Duodenal mucosa (tissue), 2 donors: ENCODE data around the gene LRRC37A2.
"Not testable (repeated sequence)": the region's sequence is repeated elsewhere in the genome, so short reads cannot be mapped to it uniquely, and the experiment has no call there.

Experiments
- H3K27ac ChIP-seq: one replicate; pipeline ENCODE4 v1.7.0; 2013; ENCODE audit warnings: low read depth, low read length
- H3K27me3 ChIP-seq, 2 donors: one replicate each; pipeline ENCODE4 v1.7.0; 2013; ENCODE audit warnings: low read length in 2 of 2, control low read depth in 1 of 2; ENCODE audit not compliant: insufficient read depth in 2 of 2, control insufficient read depth in 1 of 2
- H3K36me3 ChIP-seq, 2 donors: one replicate each; pipeline ENCODE4 v1.7.0; 2013; ENCODE audit warnings: low read length in 2 of 2, control low read depth in 1 of 2; ENCODE audit not compliant: insufficient read depth in 2 of 2, control insufficient read depth in 1 of 2
- H3K4me1 ChIP-seq, 2 donors: one replicate each; pipeline ENCODE4 v1.7.0; 2013; ENCODE audit warnings: low read length in 2 of 2, control low read depth in 1 of 2; ENCODE audit not compliant: insufficient read depth in 2 of 2, control insufficient read depth in 1 of 2
- H3K4me3 ChIP-seq, 2 donors: one replicate each; pipeline ENCODE4 v1.7.0; 2013; ENCODE audit warnings: low read length in 2 of 2, low read depth in 1 of 2
- H3K9ac ChIP-seq, 2 donors: one replicate each; pipeline ENCODE4 v1.7.0; 2013; ENCODE audit warnings: low read length in 2 of 2, low read depth in 1 of 2
- H3K9me3 ChIP-seq, 2 donors: one replicate each; pipeline ENCODE4 v1.7.0; 2013; ENCODE audit warnings: low read length in 2 of 2, control low read depth in 1 of 2; ENCODE audit not compliant: control insufficient read depth in 1 of 2

LRRC37A2 gene

GRCh38 chr17:46512168-46512567 is at the start of gene LRRC37A2:
TSS of gene LRRC37A2 (plus strand) at chr17:46512468. CDS start at chr17:46512713, 245 bp downstream.
- H3K9ac ChIP-seq, H3K36me3 ChIP-seq, H3K4me3 ChIP-seq, H3K27me3 ChIP-seq, H3K9me3 ChIP-seq, H3K4me1 ChIP-seq, H3K27ac ChIP-seq: not testable (repeated sequence)

GRCh38 chr17:46467618-46468017 is 44.6 kb upstream of the LRRC37A2 start:
- not testable (repeated sequence) for H3K27ac ChIP-seq, H3K36me3 ChIP-seq, H3K27me3 ChIP-seq, H3K4me1 ChIP-seq, H3K4me3 ChIP-seq, H3K9ac ChIP-seq, H3K9me3 ChIP-seq

DNA sequence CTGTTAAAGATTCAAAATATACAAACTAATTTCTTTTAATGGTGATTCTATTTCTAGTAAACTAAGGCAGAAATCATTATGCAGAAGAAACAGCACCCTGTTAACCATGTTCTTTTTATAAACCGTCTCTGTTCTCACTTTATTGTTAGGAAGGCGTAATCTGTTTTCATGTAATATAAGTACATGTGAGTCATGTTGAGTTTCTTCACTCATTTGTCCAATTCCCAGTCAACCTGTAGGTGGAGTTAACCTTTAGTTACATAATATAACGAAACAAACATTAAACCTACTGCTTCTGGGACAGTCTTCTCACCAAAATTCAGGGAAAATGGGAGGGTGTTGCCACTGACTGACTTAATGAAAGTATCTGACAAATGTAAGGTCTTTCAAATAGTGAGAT is 37.8 kb upstream of the LRRC37A2 start:
- H3K9ac ChIP-seq, H3K9me3 ChIP-seq: not testable (repeated sequence)

GRCh38 chr17:46475583-46475982 is 36.7 kb upstream of the LRRC37A2 start:
- not testable (repeated sequence) for H3K9ac ChIP-seq, H3K9me3 ChIP-seq, H3K4me3 ChIP-seq, H3K27ac ChIP-seq, H3K27me3 ChIP-seq, H3K36me3 ChIP-seq, H3K4me1 ChIP-seq

More for the DNA sequence above, 37.8 kb upstream of the LRRC37A2 start:
- H3K27ac ChIP-seq, H3K4me1 ChIP-seq, H3K4me3 ChIP-seq, H3K36me3 ChIP-seq, H3K27me3 ChIP-seq: not testable (repeated sequence)

- not testable (repeated sequence) for H3K9ac ChIP-seq, H3K4me1 ChIP-seq, H3K4me3 ChIP-seq, H3K27me3 ChIP-seq, H3K27ac ChIP-seq, H3K9me3 ChIP-seq, H3K36me3 ChIP-seq
Observed at GRCh38 chr17:46478823-46479222, 33.4 kb upstream of the LRRC37A2 start.

DNA sequence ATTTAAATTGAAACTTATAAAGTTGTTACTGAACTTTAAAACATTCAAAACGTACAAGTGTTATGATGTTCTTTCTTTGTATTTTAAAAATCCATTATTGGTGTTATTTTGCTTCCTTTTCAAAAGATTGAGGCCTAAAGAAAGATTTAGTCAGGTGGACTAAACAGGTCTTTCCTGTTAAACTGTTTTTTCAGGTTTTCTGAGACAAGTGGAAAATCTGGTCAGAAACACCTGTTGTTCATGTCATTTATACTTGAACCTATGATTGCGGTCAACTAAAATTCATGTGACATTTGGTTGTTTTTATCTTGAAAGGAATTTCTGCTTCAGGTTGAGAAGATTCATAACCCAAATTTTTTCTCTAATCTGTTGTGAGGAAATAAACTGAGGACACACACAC is 31.0 kb upstream of the LRRC37A2 start:
- H3K36me3 ChIP-seq, H3K9me3 ChIP-seq, H3K4me3 ChIP-seq, H3K9ac ChIP-seq, H3K4me1 ChIP-seq, H3K27ac ChIP-seq, H3K27me3 ChIP-seq: not testable (repeated sequence)

DNA sequence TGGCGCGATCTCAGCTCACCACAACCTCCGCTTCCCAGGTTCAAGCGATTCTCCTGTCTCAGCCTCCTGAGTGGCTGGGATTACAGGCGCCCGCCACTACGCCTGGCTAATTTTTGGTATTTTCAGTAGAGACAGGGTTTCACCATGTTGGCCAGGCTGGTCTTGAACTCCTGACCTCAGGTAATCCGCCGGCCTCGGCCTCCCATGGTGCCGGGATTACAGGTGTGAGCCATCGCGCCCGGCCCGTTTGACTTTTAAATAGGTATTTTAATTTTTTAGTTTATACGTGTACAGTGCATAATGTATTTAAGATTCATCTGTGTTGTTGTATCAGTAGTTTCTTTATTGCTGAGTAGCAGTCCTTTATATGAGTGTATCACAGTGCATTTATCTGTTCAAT is 20.2 kb upstream of the LRRC37A2 start:
- not testable (repeated sequence) for H3K27me3 ChIP-seq, H3K4me1 ChIP-seq, H3K9me3 ChIP-seq, H3K9ac ChIP-seq, H3K27ac ChIP-seq, H3K36me3 ChIP-seq, H3K4me3 ChIP-seq

DNA sequence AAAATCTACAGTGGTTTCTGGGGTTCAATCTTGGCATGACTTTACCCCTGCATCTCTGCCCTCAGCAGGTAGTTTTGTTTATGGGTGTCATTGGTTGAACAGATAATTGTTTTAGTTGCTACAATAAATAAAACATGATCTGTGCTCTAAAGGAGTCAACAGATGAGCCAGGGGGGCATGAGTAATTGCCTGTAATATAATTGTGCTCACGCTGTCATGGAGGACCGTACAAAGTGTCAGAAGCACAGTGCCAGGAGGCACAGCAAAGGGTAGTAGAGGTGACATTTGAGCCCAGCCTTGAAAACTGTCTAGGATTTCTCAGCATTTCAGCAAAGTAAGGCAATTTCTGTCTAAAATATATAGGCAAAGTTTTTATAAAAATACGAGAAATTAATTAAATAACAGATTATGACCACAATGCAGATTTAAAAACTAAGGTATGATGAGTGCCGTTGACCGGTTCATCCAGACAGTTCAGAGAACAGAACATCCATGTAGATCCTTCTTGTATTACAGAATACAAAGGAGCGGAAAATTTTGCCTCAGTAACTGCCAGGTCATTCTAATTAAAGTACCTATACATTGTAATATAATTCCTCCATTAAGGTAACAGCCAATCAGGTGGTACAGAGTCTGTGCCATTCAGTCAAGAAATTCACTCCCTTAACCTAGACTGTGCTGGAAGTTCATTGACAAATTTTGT is 12.7 kb upstream of the LRRC37A2 start:
- not testable (repeated sequence) for H3K36me3 ChIP-seq, H3K9ac ChIP-seq, H3K4me1 ChIP-seq, H3K9me3 ChIP-seq, H3K27me3 ChIP-seq, H3K27ac ChIP-seq, H3K4me3 ChIP-seq

- H3K27me3 ChIP-seq, H3K9me3 ChIP-seq, H3K27ac ChIP-seq, H3K36me3 ChIP-seq, H3K4me3 ChIP-seq, H3K9ac ChIP-seq, H3K4me1 ChIP-seq: not testable (repeated sequence)
Observed at GRCh38 chr17:46505896-46506295, 6.4 kb upstream of the LRRC37A2 start.

- H3K4me1 ChIP-seq, H3K36me3 ChIP-seq: not testable (repeated sequence)
Observed at GRCh38 chr17:46534716-46535115, 22.4 kb downstream of the LRRC37A2 start.

DNA sequence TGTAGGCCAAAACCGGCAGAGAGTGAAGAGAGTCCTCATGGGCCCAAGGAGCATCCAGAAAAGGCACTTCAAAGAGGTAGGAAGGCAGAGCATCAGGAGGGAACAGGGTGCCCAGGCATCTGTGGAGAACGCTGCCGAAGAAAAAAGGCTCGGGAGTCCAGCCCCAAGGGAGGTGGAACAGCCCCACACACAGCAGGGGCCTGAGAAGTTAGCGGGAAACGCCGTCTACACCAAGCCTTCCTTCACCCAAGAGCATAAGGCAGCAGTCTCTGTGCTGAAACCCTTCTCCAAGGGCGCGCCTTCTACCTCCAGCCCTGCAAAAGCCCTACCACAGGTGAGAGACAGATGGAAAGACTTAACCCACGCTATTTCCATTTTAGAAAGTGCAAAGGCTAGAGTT is 36.3 kb downstream of the LRRC37A2 start:
- not testable (repeated sequence) for H3K27ac ChIP-seq, H3K4me3 ChIP-seq, H3K4me1 ChIP-seq, H3K27me3 ChIP-seq, H3K36me3 ChIP-seq, H3K9ac ChIP-seq, H3K9me3 ChIP-seq

More at GRCh38 chr17:46534716-46535115, 22.4 kb downstream of the LRRC37A2 start:
- H3K27me3 ChIP-seq, H3K9me3 ChIP-seq, H3K9ac ChIP-seq, H3K4me3 ChIP-seq, H3K27ac ChIP-seq: not testable (repeated sequence)
